ENCODE data around the gene BMI1.

DNA sequence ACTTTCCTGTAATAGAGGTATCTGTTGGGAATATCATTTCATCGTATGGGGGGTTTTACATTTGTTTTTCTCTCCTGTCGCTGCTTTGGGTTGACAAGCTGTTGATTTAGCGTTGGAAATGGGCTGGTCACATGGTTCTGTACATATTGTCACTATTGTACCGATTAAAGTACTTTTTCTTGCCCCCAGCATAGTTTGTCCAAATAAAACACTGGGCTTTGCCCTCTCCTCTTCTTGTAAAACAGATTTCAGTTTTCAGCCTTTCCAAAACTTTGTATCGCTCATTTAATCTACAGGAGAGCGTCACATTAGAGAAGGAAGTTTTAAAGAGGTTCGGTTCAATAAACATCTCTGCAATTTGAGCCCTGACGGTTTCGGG, 4.0 kb downstream of the BMI1 start:
- TF ChIP-seq, protein P1, sequence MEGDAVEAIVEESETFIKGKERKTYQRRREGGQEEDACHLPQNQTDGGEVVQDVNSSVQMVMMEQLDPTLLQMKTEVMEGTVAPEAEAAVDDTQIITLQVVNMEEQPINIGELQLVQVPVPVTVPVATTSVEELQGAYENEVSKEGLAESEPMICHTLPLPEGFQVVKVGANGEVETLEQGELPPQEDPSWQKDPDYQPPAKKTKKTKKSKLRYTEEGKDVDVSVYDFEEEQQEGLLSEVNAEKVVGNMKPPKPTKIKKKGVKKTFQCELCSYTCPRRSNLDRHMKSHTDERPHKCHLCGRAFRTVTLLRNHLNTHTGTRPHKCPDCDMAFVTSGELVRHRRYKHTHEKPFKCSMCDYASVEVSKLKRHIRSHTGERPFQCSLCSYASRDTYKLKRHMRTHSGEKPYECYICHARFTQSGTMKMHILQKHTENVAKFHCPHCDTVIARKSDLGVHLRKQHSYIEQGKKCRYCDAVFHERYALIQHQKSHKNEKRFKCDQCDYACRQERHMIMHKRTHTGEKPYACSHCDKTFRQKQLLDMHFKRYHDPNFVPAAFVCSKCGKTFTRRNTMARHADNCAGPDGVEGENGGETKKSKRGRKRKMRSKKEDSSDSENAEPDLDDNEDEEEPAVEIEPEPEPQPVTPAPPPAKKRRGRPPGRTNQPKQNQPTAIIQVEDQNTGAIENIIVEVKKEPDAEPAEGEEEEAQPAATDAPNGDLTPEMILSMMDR (IDR thresholded peaks at IDR 0.05; ENCODE audit: low read depth, low read length), result no peak
- TF ChIP-seq POLR2A (IDR thresholded peaks at IDR 0.05; ENCODE audit: extremely low read depth, insufficient read length), result no peak
